ENCODE measurements around the gene MRPL23.

DNA sequence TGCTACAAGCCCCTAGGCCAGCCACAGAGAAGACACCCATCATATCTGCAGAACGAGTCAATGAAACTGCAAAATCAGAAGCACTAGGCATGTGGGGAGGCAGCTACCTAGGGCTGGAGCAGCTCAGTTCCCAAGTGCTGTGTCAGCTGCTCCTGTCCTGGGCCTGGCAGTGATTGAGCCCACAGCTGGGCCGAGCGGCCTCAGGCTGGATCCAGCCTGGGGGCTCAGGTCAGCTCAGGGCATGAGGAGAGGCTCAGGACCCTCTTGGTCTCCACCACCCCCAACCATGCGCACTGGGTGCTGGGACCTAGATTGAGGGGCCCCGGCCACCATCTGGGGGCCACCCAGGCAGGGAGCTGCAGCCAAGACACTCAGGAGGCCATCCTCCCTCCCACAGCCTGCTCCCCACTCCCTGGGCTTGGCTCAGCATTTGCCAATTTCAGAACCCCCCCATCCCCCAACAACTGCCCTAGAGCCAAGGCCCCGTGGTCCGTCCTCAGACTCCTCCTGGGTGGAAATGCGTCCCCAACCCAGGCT lies 30.1 kb upstream of the MRPL23 start:
- TF ChIP-seq CHD1 (IDR thresholded peaks at IDR 0.05; ENCODE audit: low read depth, low read length) (no peak), SIN3A (conservative IDR thresholded peaks at IDR 0.05 in 1 of 2, IDR thresholded peaks at IDR 0.05 in 1 of 2; ENCODE audit: low read depth in 1 of 2, low read length in 2 of 2) (no peak), GABPA (IDR thresholded peaks at IDR 0.05; ENCODE audit: borderline replicate concordance, insufficient read depth, low read length) (no peak)

Measured in H1 (cell line).